ENCODE measurements around the gene SBF2.
"Not testable (repeated sequence)": the region's sequence is repeated elsewhere in the genome, so short reads cannot be mapped to it uniquely, and the experiment has no call there.

The SBF2 gene

DNA sequence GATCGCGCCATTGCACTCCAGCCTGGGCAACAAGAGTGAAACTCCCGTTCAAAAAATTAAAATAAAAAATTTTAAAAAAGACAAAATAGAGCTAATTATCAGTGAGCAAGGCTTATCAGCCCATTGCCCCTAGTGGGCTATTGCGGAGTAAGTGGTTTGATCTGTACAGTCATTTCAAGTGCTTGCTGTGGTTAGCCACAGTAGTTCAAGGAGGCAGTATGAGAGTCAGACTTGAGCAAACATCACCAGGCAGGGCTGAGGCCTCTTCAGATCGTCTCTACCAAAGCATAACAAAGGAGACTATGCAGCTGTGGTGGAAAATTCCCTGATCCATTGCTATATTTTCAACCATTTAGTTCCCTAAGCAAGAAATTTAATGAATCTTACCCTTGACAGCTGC is 4.3 kb upstream of the SBF2 start:
- no peak for DNase-seq

- DNase-seq, result no peak
Measured at GRCh38 chr11:10295064-10295901, 1.3 kb upstream of the SBF2 start.

GRCh38 chr11:10294290-10294953 is 403 bp upstream of the SBF2 start:
- no peak for DNase-seq

- no peak for DNase-seq
Measured at GRCh38 chr11:10291801-10292638, 2.0 kb downstream of the SBF2 start.

DNA sequence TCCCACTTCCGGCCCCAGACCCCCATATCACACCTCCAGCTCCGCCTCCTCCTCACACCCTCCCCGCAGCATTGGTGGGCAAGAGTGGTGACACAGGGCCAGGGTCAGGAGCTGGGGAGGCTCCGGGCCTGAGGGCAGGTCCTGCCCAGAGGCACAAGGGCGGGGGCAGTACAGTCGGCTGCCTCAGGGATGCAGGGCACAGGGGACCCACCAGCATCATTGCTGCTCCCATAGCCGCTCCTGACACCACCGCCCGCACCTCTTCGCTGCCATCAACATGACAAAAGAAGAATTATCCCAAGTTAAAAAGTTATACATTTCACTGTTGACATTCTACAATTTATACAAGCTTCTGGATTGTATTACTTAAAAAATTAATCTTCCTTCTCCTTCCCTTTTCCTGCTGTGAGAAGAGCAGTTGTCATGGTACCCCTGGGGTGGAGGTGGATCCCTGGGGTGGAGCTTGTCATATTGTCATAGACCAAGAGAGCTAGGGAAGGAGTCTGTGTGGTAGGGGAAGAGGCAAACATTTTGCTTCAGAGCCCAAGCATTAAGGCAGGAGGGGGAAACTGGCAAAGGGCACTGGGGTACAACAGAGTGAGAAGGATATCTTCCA is 4.1 kb downstream of the SBF2 start:
- no peak for DNase-seq

DNA sequence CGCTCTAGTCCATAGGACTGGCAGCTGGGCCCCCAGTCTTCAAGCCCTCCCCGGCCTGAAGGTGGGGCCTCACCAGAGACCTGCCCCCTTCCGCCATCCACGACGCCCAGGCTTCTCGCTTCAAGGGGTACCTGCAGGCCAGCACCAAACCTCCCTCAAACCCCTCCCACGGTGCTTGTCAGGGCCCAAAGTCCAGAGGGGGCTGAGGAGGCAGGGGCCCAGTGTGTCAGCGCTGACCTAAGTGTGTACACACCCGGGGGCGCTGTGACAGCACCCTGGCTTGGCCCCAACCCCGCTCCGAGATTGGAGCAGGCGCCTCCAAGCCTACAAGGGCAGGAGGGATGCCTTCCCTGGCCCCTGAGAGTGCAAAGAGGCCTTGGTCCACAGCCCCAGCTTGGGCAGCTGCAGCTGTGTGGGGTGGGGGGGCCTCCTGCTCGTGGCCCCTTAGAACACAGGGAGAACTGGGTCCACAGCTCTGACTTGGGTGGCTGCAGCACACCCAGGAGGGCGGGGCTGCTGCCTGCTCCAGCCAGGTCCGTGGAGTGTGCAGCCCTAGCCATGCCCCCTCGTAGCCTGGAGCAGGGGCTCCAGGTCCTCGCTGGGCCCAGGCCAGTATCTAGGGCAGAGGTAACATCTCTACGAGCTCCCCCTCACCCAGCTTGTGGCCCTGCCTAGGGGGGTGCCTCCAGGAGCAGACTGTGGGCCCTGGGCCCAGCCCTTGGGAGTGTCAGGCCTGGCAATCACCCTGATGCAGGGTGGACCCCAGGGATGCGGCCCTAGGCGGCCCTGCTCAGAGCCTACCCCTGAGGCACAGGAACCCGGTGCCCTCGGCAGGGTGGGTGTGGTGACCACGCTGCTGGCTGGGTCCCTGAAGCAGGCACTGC is 4.9 kb downstream of the SBF2 start:
- DNase-seq, result no peak

DNA sequence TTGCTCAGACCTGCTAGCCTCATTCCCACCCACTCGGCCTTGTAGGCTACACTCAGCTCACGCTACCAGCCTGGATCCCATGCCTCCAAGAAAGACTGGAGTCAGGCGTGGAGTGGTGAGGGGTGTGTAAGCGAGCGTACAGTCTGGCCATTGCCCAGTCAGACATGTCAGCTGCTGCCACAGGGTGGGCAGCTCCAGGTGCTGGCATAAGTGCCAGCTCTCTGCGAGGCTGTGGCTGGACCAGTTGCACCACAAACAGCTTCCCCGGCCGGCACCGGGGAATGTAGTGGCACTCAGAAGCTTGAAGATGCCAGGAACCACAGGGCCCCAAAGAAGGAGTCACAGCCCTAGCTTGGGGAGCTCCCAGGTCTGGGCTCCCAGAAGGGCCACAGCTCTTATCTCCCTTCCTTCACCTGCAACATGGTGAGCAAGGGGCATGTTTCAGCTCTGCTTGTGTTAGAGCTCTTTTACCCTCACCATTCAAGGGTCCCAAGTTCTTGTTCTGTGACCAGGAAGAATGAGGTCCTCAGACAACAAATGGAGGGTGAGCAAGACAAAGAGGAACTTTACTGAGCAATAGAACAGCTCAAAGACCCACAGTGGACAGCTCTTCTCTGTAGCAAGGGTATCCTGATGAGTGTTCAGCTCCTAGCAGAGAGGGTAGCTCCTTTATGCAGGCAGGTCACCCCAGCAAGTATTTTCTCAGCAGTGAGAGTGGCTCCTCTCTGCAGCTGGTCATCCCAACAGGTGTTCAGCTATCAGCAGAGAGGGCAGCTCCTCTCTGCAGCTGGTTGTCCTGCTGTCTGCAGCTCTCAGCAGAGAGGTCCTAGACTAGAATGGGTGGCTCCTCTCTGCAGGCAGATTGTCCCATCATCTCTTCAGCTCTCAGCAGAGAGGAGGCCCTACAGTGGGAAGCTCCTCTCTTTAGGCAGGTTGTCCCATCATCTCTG is 6.0 kb downstream of the SBF2 start:
- no peak for DNase-seq

GRCh38 chr11:10287140-10287539 is 6.9 kb downstream of the SBF2 start:
- DNase-seq, result no peak

GRCh38 chr11:10285148-10285802 is 8.7 kb downstream of the SBF2 start:
- no peak for DNase-seq

- DNase-seq, result no peak
Measured at GRCh38 chr11:10283991-10284390, 10.0 kb downstream of the SBF2 start.

DNA sequence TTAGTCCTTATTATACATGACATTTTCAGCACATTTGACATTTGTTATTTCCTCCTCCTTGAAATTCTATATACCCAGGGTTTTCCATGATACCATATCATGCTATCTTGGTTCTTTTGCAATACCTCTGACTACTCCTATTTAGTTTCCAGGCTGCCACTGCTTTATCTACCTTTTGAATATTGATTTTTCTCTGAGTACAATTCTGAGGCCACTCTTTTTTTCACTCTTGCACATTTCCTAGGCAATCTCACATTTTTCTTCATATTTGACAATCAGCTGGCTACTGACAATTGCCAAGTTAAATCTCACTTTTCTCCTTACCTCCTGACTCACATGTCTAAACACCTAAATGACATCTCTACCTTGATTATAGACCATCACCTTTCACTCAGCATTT is 11.9 kb downstream of the SBF2 start:
- DNase-seq, result no peak

DNA sequence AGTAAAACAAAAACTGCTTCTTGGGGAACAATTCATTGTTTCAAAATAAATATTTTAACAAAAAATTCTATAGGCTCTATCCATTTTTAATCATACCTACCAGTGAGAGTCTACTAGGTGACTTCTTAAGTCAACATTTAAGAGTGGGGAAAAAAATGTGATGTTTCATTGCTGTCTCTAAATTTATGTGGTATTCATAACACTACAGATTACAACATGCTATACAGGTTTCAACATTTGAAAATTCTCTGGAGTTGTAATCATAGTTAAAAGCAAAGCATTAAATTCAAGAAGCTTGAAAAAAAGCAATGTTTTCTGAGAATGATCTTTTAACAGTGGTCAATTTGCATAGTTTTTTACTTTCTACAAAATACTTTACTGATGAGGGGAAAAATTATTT is 18.3 kb downstream of the SBF2 start:
- DNase-seq, result no peak

DNA sequence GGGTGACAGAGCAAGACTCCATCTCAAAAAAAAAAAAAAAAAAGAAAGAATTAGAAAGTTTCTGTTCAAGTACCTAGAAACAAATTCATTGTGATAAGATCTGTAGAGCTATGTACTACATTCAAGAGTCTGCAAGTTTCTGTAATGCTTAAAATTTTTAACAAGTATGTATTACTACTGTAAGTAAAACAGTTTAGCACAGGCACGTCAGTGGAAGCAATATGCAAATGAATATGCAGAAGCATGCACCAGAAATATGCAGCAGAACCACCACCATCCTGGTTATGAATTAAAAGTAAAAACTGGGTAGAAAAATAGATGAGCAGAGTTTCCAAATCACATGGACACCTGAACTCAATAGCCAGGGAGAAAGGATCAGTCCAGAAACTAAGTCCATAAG is 19.3 kb downstream of the SBF2 start:
- DNase-seq, result no peak

GRCh38 chr11:10273738-10274137 is 20.3 kb downstream of the SBF2 start:
- DNase-seq, result no peak

- DNase-seq, result no peak
Measured at GRCh38 chr11:10272132-10272531, 21.9 kb downstream of the SBF2 start.

DNA sequence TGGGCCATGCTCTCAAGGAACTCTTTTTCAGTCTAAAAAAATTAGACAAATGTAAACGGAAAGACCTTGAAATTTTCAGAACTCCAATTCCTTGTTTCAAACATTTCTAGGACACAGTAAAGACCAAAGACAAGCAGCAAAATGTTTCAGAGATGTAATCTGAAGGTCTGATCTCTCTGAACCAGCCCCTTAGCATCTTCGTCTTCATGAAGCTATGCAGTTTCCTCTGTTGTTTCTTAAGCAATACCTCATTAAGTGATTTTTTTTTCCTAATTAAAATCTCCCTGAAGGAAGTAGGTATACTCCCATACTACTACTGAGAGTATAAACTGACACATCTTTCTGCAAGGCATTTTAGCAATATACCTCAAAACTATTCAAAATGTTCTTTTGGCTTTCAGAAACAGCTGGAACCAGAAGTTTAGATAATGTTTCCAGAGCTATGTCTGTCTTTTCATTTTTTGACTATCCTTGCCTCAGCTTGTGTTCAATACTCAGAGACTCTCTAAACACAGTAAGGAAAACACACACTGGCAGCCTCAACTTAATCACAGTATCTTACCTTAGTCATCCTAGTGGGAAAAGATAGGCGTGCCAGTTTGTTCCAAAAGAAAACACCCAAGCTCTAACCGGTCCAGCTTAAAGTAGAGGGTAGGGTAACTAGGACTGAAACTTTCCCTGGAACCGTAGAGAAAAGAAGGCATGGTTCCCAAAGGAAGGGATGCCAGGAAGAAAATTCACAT is 25.1 kb downstream of the SBF2 start:
- no peak for DNase-seq

DNA sequence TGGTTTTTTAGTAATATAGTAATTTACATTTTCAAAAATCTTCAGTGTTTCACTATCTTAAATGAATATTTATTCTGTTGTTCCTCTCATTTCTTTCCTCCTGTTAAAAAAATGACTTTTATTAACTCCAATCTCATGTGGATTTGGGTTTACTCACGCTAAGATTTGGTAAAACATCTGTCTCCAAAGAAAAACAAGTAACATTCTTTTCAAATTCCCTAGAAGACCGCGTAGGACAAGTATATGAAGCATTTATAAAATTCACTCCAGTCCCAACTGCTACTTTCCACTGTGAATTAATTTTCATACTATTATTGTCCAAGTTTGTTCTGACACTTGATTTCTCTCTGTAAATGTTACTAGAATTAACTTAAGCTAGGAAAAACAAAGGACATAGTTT is 26.2 kb downstream of the SBF2 start:
- DNase-seq, result no peak

DNA sequence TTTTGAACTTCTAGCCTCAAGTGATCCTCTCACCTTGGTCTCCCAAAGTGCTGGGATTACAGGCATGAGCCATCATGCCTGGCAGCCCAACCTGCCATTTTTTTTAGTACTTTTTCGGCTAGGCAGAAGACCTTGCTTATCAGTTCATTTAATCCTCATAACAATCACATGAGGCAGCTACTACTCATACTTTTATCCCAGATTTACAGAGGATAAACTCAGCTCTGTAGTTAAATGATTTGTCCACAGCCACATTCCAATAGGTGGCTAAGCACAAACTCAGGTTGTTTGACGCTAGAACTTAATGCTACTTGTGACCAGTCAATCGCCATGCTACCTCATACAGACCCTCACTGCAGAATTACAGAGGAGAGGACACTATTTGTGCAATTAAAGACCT is 28.1 kb downstream of the SBF2 start:
- no peak for DNase-seq

- DNase-seq, result not testable (repeated sequence)
Measured at GRCh38 chr11:10264716-10265115, 29.3 kb downstream of the SBF2 start.

DNA sequence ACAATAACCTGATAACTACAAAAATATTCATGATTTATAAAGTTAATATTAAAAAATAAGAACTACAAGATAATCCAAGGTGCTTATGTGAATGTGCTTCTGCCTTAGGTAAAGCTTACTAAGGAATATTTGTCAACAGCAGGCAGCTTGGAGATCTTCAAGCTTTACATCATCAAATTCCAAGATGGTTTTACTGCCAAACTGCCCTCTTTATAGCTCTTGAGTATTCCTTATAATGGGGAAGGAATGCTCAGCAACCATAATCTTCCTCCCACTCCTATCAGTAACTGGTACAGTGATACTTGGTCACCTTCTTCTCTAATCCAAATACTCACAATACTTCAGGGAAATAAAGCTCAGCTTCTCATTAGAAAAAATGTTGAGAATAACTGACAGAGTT is 30.1 kb downstream of the SBF2 start:
- DNase-seq, result no peak

Measured in NCI-H1092 (cell line).